GM21723 (cell line): ENCODE results near the gene TKT.

Experiments
- ATAC-seq: cut with Tn5 transposase; IDR thresholded peaks from one replicate; pipeline ENCODE4 v1.9.1; 2021; ENCODE audit warnings: mild to moderate bottlenecking, moderate library complexity; ENCODE audit not compliant: unreplicated experiment

The TKT gene

DNA sequence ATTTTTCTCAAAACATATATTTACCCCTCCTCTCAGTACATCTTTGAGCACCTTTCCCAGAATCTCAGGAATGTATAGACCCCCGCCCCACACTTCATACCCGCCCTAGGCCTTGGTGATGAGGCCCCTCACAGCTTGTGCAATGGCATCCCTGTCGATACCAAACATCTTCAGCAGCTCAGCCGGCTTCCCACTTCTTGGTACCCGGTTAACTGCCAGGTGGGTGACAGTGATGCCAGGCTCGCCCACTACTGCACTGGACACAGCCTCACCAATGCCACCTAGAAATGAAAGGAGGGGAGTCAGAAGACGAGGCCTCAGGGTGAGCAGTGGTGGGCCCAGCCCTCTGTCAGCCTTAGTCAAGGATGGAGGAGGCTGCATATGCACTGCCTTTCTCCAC lies 30.2 kb downstream of the TKT start:
- no peak for ATAC-seq

DNA sequence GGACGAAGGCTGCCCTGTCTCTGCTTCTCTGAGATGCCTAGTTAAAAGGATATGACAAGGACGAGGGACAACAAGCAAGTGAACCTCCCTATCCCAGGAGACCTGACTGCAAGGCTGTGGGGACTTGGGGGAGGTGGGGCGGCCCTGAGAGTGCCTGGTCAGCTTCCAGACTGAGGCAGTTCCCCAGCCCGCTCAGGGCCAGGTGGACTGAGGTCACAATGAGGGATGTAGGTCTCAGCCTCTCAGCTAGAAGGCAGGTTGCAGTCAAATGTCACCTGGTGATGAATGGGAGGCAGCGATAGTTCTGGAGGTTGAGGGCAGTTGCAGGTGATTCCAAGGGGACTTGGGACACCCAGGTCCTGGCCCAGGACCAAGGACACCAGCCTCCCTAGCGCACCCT lies 30.6 kb downstream of the TKT start:
- ATAC-seq = no peak

DNA sequence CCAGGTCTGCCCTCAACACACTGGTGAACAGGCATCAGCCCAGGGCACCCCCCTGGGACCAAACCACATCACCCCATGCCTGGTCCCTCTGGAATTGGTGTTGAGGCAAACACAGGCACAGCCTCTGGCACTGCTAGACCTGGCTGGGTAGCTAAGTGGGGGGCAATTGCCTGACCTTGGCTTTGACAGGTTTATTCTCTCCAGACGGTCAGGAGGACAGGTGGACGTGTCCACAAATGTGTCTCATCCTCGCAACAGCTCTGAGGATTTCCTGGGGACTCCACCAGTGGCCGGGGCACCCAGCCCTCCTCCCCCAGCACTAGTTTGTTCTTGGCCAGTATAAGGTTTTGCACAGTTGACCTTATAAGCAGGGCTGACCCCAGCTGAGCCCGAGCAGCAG lies 31.3 kb downstream of the TKT start:
- no peak for ATAC-seq

DNA sequence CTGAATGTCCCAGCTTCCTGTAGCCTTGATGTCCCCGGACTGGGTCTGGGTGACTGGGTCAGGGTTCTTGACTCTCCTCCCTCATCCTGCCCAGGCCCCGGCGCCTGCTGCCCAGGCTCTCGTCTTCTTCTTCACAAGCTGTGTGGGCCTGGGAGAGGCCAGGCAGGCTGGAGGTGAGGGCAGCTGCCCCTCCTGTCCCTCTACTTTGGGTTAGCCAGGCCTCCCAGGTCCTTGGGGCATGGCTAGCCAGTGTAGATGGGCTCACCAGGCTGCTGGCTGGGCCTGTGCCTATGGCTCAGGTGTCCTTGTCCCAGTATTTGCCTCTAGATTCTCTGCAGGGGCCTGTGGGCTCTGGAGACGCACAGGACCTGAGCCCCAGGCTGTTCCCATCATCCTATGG lies 31.8 kb downstream of the TKT start:
- ATAC-seq = no peak

DNA sequence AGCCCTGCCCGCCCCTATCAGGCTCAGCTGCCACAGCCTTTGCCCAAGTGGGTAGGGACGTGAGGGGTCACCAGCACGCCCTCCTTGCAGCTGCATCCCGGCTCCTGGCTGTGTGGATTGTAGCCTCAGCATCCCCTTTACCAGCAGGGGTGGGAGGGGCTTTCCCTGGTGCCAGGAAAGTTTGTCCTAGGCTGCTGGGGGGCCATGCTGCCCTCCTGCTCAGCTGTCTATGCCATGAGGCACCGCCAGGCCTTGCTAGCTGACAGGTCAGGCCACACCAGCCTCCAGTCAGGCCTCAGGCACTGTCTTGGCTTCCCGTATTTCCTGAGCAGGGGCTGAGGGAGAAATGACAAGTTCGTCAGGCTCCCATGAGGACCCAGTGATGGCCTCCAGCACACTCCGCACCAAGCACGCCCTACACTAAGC lies 32.3 kb downstream of the TKT start:
- ATAC-seq = no peak

DNA sequence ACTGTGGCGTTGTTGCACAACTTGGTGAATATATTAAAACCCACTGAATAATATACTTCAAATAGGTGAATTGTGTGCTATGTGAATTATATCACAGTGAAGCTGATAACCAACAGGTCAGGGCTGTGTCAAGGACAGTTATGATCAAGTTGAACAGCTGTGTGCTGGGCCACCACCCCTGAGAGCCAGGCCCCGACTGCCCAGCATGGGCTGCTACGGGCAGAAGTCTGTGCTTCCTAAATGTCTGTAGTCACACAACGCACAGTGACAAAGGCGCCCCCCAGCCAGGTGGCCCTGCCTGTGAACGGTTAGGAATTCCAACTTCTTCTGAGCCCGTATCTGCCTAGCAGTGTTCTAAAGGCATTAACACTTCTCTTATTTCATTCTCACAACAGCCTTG lies 32.8 kb downstream of the TKT start:
- ATAC-seq = no peak

DNA sequence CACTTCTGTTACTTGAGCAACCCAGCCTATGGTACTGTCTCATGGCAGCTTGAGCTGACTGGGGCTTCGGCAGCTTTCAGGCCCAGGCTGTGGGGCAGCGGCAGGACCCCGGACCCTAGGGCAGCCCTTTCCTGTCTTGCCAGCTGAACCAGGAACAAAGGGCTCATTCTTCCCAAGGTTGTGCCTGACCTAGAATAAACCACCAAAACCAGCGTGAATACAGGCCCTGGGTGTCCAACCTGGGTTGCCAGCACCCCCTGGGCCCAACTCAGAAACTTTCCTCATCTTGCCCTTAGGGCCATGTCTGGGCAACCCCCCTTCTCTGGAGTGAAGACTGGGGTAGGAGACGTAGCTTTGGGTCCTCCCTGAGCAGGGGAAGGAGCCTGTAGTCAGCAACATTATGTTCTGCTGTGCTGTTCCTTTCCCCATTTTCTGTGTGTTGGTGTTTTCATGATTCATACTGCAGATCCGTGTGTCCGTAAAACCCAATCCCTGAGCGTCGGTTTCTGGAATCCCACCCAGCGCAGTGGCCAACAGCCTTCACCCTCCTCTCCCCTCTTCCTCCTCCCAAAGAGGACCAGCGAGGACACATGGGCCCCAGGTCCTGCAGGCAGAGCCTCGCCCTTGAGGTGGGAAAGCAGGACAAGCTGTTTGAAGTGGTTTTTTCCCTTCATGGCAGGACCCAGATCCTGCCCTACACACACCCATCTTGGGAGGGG lies 33.5 kb downstream of the TKT start:
- ATAC-seq = no peak

DNA sequence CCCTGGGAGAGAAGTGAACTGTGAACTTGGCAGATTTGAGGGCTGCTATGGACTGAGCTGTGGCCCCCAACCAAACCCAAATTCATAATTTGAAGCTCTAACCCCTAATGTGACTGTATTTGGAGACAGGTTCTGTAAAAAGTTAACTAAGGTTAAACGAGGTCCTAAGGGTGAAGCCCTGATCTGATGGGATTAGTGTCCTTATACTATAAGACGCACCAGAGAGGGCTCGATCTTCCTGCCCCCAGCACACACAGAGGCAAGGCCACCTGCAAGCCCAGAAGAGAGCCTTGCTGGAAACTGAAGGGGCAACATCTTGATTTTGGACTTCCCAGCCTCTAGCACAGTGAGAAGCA lies 34.0 kb downstream of the TKT start:
- ATAC-seq = no peak

DNA sequence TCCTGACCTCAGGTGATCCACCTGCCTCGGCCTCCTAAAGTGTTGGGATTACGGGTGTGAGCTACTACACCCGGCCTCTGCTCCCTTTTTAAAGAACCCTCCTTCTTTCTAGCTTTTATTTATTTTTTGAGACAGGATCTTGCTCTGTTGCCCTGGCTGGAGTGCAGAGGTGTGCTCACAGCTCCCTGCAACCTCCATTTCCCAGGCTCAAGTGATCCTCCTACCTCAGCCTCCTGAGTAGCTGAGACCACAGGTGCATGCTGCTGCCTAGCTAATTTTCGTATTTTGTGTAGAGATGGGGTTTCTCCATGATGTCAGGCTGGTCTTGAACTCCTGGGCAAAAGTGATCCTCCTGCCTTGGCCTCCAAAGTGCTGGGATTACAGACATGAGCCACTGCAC lies 34.5 kb downstream of the TKT start:
- no peak for ATAC-seq

DNA sequence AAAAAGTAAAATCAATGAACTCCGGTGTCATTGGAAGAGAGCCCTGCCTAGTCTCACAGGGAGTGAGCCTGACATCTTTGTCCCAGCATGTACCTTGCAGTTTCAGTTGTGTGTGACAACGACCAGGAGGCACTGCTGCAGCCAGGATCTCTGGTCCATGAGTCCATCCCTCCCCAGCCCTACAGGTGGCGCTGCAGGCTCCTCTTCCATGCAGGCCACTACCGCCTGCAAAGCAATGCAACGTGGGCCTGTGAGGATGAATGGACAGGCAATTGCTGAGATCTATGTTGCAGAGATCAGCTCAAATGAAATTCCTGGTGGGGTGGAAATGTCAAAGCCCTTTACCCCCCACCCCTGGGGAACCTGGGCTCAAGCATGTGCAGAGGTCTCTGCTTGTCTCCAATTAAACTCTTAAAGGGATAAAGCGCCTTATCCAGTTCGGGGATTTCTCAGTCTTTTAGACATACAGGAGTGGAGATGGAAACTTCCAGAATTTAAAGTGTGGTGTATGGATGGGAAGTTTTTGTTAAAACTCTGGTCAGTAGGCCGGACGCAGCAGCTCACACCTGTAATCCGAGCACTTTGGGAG lies 35.8 kb downstream of the TKT start:
- peak; percentile 82 for ATAC-seq

DNA sequence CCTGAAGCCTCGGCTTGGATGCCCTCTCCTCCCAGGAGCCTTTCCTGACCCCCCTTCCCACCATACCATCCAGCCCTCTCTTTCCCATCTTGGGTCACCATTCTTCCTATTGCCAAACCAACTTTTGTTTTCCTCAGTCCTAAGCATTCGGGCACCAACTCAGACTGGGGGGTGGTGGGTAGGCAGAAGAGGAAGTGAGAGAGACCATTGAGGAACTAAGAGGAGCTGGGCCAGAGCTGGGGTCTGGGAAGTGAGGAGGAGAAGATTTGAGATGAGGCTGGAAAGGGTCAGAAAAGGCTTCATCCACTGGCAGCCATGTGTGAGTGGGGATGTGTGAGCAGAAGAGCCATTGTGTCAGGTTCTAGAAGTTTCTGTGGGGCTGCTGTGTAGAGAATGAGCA lies 37.7 kb downstream of the TKT start:
- no peak for ATAC-seq

DNA sequence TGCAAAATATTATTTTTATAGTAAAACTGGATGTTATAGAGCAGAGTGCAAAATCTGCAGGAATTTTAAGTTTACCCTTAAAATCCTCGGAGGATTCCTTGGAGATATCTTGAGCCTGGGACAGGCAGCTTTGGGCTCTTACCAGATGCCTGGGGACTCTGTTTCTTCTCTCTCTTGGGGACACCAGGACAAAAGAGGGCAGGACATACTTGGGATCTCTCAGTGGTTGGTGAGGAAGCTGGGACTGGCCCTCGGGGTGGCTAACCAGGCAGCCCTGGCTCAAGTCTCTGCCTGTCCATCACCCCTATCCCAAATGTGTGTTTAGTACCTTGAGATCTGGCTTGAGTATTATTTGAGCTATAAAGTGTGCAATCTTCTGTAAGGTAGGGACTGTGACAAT lies 38.6 kb downstream of the TKT start:
- ATAC-seq = no peak

DNA sequence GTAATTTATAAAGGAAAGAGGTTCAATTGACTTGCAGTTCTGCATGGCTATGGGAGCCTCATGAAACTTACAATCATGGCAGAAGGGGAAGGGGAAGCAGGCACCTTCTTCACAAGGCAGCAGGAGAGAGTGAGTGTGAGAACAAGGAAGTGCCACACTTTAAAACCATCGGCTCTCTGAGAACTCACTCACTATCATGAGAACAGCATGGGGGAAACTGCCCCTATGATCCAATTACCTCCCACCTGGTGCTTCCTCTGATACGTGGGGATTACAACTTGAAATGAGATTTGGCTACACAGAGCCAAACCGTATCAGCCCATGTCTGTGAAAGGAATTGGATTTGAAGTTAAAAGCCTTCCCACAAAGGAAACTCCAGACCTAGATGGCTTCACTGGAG lies 39.1 kb downstream of the TKT start:
- ATAC-seq = no peak

DNA sequence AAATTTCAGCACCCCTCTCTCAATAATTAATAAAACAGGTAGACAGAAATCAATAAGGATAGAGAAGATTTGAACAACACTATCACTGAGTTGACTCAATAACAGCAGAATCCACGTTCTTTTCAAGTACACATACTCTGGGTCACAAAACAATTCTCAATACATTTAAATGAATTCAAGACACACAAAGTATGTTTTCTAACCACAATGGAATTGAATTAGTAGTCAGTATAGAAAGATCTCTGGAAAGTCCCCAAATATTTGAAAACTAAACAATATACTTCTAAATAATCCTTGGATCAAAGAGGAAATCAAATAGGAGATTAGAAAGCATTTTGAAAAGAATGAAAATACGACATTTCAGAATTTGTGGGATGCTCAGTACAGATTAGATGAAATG lies 40.0 kb downstream of the TKT start:
- no peak for ATAC-seq

DNA sequence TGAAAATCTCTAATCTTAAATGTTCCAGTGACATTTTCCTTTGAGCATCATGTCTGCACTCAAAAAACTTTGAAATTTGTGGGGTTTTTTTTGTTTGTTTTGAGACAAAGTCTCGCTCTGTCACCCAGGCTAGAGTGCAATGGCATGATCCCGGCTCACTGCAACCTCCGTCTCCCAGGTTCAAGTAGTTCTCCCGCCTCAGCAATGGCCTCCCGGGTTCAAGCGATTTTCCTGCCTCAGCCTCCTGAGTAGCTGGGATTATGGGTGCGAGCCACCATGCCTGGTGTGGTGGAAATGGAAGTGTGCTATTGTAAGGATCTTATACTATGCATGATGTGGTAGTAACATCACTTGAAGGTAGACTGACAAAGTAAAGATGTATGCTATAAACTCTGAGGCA lies 42.5 kb downstream of the TKT start:
- no peak for ATAC-seq

DNA sequence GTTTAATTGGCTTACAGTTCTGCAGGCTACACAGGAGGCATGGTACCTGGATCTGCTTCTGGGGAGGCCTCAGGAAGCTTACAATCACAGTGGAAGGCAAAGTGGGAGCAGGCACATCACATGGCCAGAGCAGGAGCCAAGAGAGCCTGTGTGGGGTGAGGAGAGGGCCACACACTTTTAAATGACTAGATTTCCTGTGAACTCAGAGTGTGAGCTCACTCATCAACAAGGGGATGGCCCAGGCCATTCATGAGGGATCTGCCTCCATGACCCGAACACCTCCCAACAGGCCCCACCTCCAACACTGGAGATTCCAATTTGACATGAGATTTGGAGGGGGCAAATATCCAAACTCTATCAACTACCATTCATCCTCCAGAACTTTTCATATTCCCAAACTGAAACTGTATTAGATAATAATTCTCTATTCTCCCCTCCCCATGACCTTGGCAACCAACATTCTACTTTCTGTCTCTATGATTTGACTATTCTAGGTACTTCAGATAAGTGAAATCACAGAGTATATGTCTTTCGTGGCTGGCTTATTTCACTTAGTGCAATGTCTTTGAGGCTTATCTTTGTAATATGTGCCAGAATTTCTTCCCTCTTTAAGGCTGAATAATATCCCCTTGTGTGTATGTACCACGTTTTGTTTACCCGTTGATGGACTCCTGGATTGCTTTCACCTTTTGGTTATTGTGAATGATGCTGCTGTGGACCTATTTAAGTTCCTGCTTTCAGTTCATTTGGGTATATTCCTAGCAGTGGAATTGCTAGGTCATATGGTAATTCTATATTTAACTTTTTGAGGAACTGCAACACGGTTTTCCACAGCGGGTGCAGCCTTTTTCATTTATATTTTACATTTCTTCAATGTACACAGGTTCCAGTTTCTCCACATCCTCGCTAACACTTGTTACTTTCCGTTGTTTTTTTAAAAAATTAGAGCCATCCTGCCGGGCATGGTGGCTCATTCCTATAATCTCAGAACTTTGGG lies 43.8 kb downstream of the TKT start:
- no peak for ATAC-seq

DNA sequence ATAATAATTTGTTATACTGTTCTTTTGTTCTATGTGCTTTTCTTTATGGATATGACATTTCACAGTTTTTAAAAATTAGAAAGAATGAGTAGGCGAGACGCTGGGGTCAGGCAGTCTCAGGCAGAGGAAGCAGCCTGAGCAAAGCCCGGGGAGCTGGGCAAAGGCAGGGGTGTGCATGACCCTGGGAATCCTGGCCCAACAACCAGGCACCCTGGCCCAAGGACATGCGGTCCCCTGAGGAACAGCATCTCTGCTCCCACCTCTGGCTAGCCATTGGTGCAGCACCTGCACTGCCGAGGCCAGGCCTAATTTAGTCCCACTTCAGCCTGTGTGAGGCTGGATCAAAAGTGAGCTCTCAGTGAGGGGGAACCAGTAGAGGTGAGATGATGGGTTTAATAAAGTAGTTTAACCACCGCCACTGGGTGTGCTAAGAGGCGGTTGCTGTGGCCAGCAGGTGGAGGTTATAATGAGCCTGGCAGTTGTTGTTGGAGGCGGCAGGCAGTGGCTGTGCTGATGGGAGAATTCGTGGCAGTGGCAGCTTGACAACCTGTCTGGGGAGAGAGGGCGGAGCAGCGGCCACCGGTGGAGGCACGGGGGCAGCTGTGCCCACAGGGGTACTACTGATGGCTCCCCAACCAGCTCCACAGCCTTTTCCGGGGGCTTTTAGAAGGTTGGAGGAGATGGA lies 53.3 kb downstream of the TKT start:
- no peak for ATAC-seq

DNA sequence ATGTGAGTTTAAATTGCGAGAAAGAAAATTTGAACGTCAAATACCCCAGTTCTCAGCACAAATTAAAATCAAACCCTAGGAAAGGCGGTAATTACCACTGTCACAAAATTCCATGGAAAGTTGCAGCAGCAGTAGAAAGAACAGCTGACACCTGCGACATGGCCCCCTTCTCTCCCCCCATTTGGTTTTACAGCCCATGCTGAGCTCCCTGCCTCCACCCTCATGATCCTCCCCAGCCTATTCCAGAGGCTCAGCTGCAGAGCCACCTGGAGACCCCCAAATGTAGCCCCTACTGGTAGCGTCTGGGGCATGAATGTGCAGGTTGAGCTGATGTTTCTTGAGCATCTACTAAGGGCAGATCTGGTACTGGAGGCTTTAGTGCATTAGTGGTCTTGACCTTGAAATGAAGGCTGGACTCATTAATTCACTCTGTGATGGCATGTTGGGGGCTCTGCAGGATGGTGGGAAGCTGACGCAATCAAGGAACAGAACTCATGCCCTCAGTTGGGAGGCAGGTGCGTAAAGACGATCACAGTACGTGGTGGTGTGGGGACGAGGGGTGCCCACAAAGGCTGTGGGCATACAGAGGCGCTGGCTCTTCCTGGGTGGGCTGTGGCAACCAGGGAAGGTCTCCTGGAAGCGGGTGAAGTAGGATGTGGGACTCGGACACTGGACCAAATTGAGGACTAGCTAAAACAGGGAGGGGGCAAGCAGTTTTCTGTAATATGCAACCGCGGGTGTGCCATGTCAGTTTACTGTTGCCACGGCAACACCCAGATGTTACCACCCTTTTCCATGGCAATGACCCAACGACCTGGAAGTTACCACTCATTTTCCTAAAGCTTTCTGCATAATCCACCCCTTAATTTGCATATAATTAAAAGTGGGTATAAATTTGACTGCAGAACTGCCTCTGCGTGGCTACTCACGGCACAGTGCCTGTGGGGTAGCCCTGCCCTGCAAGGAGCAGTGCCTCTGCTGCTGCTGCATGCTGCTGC lies 55.0 kb downstream of the TKT start:
- no peak for ATAC-seq

DNA sequence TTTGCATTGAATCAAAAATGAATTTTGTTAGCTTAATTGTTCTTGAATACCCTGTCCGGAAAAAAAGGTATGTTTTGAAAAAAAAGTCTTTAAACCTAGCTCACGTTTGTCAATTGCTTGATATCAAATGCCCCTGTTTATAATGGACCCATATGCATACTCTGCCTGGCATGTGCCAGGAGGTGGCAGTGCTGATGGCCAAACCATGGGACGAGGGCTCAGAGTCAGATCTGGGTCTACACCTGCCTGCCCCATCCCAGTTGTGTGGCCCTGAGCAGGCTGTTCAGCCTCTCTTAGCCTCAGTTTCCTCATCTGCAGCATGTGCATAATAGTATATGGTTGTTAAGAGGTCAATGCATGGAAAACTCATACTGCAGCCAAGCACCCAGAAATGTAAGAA lies 56.0 kb downstream of the TKT start:
- ATAC-seq = no peak

DNA sequence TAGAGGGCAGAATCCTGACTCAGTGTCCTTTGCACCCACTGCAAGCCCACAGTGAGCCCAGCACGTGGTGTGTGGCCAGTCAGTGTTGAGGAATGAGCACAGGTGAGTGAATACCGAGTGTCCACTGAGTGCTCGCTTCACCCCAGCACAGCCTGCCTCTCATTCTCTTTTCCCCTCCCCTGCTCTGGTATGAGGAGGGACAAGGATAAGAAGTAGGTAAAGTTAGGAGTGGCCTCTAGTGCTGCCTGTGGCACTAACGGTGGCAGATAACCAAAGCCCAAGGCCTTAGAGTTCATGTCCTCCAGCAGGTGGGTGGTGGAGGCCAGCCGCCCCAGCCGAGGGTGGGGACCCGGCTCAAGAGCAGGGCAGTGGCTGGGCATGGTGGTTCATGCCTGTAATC lies 56.8 kb downstream of the TKT start:
- no peak for ATAC-seq
